ENCODE data around the gene OIP5. TPM values are rescaled to one million over a fixed set of nuclear protein-coding genes. Genes with fewer than 3 reads are reported as not detected.

Gene OIP5
- total RNA-seq, 1 donor from 2014 or later: 5.6 TPM

- no peak overlapping the region for H3K4me3 Mint-ChIP-seq
- H3K4me1 Mint-ChIP-seq: peaks cover 31% of the 10 kb centered on the region
- H3K27ac Mint-ChIP-seq: no peak overlapping the region
- H3K27me3 Mint-ChIP-seq (ENCODE audit: low read depth): no peaks in the 10 kb centered on the region
- H3K9me3 Mint-ChIP-seq: no peaks in the 10 kb centered on the region
- H3K36me3 Mint-ChIP-seq: peaks cover 8% of the 10 kb centered on the region
- no peak for DNase-seq (ENCODE audit: low spot score in 2 of 2, unreplicated experiment in 2 of 2)
- no peak for TF ChIP-seq CTCF (IDR thresholded peaks at IDR 0.05; ENCODE audit: unreplicated experiment)
Measured at GRCh38 chr15:41336549-41336948, 4.2 kb upstream of the OIP5 start.

GRCh38 chr15:41334293-41335120 is 2.1 kb upstream of the OIP5 start:
- H3K4me1 Mint-ChIP-seq: peaks cover 33% of the 10 kb centered on the region
- DNase-seq (ENCODE audit: low spot score in 2 of 2, unreplicated experiment in 2 of 2): no peak
- no peaks in the 10 kb centered on the region for H3K27me3 Mint-ChIP-seq (ENCODE audit: low read depth)
- H3K4me3 Mint-ChIP-seq: peak overlapping the region; percentile 100
- no peaks in the 10 kb centered on the region for H3K9me3 Mint-ChIP-seq
- no peaks in the 10 kb centered on the region for H3K36me3 Mint-ChIP-seq
- peak overlapping the region; percentile 48 for H3K27ac Mint-ChIP-seq
- no peak for TF ChIP-seq CTCF (IDR thresholded peaks at IDR 0.05; ENCODE audit: unreplicated experiment)

- Mint-ChIP-seq H3K4me3 (peak overlapping the region; percentile 100), H3K36me3 (peaks cover 2% of the 10 kb centered on the region), H3K9me3 (no peaks in the 10 kb centered on the region), H3K27me3 (ENCODE audit: low read depth) (no peaks in the 10 kb centered on the region), H3K27ac (peak overlapping the region; percentile 100), H3K4me1 (peaks cover 33% of the 10 kb centered on the region)
- peak in 1 of 2 experiments; percentile 40 for DNase-seq (ENCODE audit: low spot score in 2 of 2, unreplicated experiment in 2 of 2)
- TF ChIP-seq CTCF (IDR thresholded peaks at IDR 0.05; ENCODE audit: unreplicated experiment): no peak
Measured at GRCh38 chr15:41333026-41333562, 703 bp upstream of the OIP5 start.

- Mint-ChIP-seq H3K4me3 (peak overlapping the region; percentile 100), H3K36me3 (peaks cover 3% of the 10 kb centered on the region), H3K27me3 (ENCODE audit: low read depth) (no peaks in the 10 kb centered on the region), H3K27ac (peak overlapping the region; percentile 93), H3K4me1 (peaks cover 28% of the 10 kb centered on the region), H3K9me3 (no peaks in the 10 kb centered on the region)
- no peak for TF ChIP-seq CTCF (IDR thresholded peaks at IDR 0.05; ENCODE audit: unreplicated experiment)
- no peak for DNase-seq (ENCODE audit: low spot score in 2 of 2, unreplicated experiment in 2 of 2)
Measured at GRCh38 chr15:41331833-41332193, 578 bp downstream of the OIP5 start.

- Mint-ChIP-seq H3K27me3 (ENCODE audit: low read depth) (no peaks in the 10 kb centered on the region), H3K9me3 (no peaks in the 10 kb centered on the region), H3K36me3 (peaks cover 5% of the 10 kb centered on the region), H3K4me1 (peaks cover 28% of the 10 kb centered on the region), H3K4me3 (peak overlapping the region; percentile 100), H3K27ac (peak overlapping the region; percentile 93)
- no peak for TF ChIP-seq CTCF (IDR thresholded peaks at IDR 0.05; ENCODE audit: unreplicated experiment)
- no peak for DNase-seq (ENCODE audit: low spot score in 2 of 2, unreplicated experiment in 2 of 2)
Measured at GRCh38 chr15:41331281-41331680, 1.1 kb downstream of the OIP5 start.
